Smooth muscle cell (in vitro differentiated cells): ENCODE data around the gene GLI2. TPM values are rescaled to one million over a fixed set of nuclear protein-coding genes. Genes with fewer than 3 reads are reported as not detected.

Source experiments
- DNase-seq: peaks from one replicate; lab custom pipeline; 2025; ENCODE audit not compliant: unreplicated experiment; lab: John Stamatoyannopoulos, UW
- H2AFZ ChIP-seq: fragments of 200-600 bp; sonication (generic); 2 replicates; pipeline ENCODE4 v1.6.0; 2016; ENCODE audit warnings: antibody characterized with exemption, low read depth, mild to moderate bottlenecking
- H3F3A ChIP-seq: fragments of 200-600 bp; sonication (generic); 2 replicates; pipeline ENCODE4 v1.6.0; 2017; ENCODE audit warnings: antibody characterized with exemption, low read depth
- H3K27ac ChIP-seq: fragments of 200-600 bp; sonication (generic); 2 replicates; pipeline ENCODE4 v1.5.1; 2016; ENCODE audit warnings: low read depth, mild to moderate bottlenecking
- H3K27me3 ChIP-seq: fragments of 200-600 bp; sonication (generic); 2 replicates; pipeline ENCODE4 v1.6.1; 2016; ENCODE audit warnings: low read depth, mild to moderate bottlenecking
- H3K36me3 ChIP-seq: fragments of 200-600 bp; sonication (generic); 2 replicates; pipeline ENCODE4 v1.5.1; 2016; ENCODE audit warnings: low read depth
- H3K4me1 ChIP-seq: fragments of 200-600 bp; sonication (generic); 2 replicates; pipeline ENCODE4 v1.5.1; 2016; ENCODE audit warnings: low read depth
- H3K4me2 ChIP-seq: fragments of 200-600 bp; sonication (generic); 2 replicates; pipeline ENCODE4 v1.6.0; 2016; ENCODE audit warnings: mild to moderate bottlenecking
- H3K4me3 ChIP-seq: fragments of 200-600 bp; sonication (generic); 2 replicates; pipeline ENCODE4 v1.5.1; 2016; ENCODE audit warnings: mild to moderate bottlenecking
- H3K79me2 ChIP-seq: fragments of 200-600 bp; sonication (generic); 2 replicates; pipeline ENCODE4 v1.6.0; 2016; ENCODE audit warnings: low read depth, mild to moderate bottlenecking
- H3K9ac ChIP-seq: fragments of 200-600 bp; sonication (generic); 2 replicates; pipeline ENCODE4 v1.6.0; 2016; ENCODE audit warnings: low read depth
- H3K9me3 ChIP-seq: fragments of 200-600 bp; sonication (generic); replicated peaks from 2 replicates; pipeline ENCODE4 v1.5.1; 2016; ENCODE audit warnings: low read depth
- H4K20me1 ChIP-seq: fragments of 200-600 bp; sonication (generic); 2 replicates; pipeline ENCODE4 v1.6.0; 2016; ENCODE audit warnings: low read depth
- WGBS: methylation state at CpG from one replicate; pipeline ENCODE4 v1.1.7; 2016; ENCODE audit warnings: low lambda C conversion rate; 5-methylcytosine and 5-hydroxymethylcytosine counted together
- polyA plus RNA-seq: library from polyadenylated mRNA; unstranded; fragments of >200 nt; fragmentation: Nextera tagmentation; extraction: Ambion mirVana; gene quantifications from 2 replicates; pipeline ENCODE4 v1.2.1, GENCODE V29; 2016
- total RNA-seq: library from RNA; depleted of rRNA; stranded (reverse); fragments of >200 nt; gene quantifications from 2 replicates; pipeline ENCODE4 v1.2.3, GENCODE V29; 2014
- TF ChIP-seq, protein P1 (sequence below): fragments of 200-600 bp; sonication (generic); IDR thresholded peaks from 2 replicates; pipeline ENCODE4 v1.5.1; 2017; ENCODE audit warnings: borderline replicate concordance, mild to moderate bottlenecking, antibody characterized with exemption; ENCODE audit not compliant: insufficient read depth, poor library complexity, severe bottlenecking

The GLI2 gene
- total and polyA plus RNA-seq, 2 experiments from 2014 or later, result 9.4 to 10.6 TPM

DNA sequence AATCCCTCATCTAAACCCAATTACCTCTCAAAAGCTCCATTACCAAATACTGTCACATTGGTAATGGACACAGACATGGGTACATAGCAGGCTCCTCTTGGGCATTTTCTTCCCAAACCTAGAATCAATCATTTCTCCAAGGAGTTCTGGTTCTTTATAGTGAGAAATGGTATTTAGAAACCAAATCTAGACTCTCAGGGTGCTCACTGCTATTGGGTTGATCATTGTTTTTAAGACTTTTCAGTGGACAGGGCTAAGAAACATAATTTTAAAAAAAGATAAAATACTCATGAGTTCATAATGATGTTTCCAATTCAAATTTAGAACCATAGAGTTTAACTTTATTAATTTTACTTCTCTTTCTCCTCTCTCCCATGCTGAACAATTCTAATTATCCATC lies 9.4 kb upstream of the GLI2 start:
- Histone ChIP-seq H3K79me2 (no peaks in the 10 kb centered on the region), H3K4me2 (no peak overlapping the region), H3K4me3 (no peak overlapping the region), H4K20me1 (no peaks in the 10 kb centered on the region), H3K4me1 (peaks cover 16% of the 10 kb centered on the region), H3K36me3 (no peaks in the 10 kb centered on the region), H3F3A (peaks cover 3% of the 10 kb centered on the region), H2AFZ (no peak overlapping the region), H3K9me3 (no peaks in the 10 kb centered on the region), H3K27ac (no peak overlapping the region), H3K9ac (no peak overlapping the region), H3K27me3 (no peaks in the 10 kb centered on the region)
- no peak for DNase-seq
- TF ChIP-seq, protein P1, sequence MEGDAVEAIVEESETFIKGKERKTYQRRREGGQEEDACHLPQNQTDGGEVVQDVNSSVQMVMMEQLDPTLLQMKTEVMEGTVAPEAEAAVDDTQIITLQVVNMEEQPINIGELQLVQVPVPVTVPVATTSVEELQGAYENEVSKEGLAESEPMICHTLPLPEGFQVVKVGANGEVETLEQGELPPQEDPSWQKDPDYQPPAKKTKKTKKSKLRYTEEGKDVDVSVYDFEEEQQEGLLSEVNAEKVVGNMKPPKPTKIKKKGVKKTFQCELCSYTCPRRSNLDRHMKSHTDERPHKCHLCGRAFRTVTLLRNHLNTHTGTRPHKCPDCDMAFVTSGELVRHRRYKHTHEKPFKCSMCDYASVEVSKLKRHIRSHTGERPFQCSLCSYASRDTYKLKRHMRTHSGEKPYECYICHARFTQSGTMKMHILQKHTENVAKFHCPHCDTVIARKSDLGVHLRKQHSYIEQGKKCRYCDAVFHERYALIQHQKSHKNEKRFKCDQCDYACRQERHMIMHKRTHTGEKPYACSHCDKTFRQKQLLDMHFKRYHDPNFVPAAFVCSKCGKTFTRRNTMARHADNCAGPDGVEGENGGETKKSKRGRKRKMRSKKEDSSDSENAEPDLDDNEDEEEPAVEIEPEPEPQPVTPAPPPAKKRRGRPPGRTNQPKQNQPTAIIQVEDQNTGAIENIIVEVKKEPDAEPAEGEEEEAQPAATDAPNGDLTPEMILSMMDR, result no peak

DNA sequence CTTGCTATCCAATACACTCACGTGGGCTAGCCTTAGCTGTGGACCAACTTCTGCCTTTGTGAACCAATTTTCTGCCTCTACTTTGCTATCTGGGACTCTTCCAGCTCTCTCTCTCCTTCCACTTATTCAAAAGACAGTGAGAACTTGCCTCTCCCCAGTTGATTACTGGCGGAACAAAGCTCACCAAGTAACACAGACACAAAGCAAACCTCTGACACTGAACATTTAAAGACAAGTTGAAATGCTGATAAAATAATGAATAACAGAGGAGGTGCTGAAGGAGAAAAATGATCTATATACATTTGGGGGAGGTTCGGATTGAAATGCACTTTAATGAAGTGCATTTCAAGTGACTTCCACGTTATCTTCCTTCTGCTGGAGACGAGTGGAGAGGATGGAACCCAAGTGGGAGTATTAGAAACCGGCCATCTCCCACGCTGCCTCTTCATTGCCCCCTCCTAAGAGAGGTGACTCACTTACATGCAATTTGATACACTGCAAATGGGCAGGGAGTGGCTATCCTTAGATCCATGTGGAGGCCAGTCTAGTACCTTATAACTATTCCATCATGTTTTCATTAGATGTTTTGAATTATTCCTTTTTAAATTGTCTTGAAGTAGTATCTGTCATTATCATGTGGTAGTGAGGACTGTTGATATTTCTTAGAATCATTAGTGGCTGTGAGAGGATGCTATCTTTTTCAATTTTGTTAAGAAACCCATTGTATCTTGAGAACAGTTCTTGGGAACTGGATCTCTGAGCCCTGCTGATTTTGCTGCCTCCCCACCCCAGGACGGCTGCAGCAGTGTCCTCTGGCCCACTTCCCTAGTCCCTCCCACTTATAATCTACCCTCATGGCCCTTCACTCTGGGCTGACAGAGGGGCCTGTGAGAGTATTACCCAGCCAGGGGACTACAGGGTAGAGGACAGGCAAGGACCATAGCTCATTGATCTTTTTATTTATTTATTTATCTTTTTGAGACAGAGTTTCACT lies 6.0 kb upstream of the GLI2 start:
- no peak for DNase-seq
- TF ChIP-seq, protein P1, result no peak
- no peaks in the 10 kb centered on the region for H3K79me2 ChIP-seq
- H3K4me1 ChIP-seq, result peaks cover 6% of the 10 kb centered on the region
- H4K20me1 ChIP-seq, result no peaks in the 10 kb centered on the region
- H3K27me3 ChIP-seq, result no peaks in the 10 kb centered on the region
- peak overlapping the region; percentile 32 for H3K27ac ChIP-seq
- H3K36me3 ChIP-seq, result no peaks in the 10 kb centered on the region
- H3F3A ChIP-seq, result no peaks in the 10 kb centered on the region
- no peaks in the 10 kb centered on the region for H3K9me3 ChIP-seq
- 29% methylated on average over 8 of the region's 8 CpGs for WGBS
- peak overlapping the region; percentile 30 for H3K4me2 ChIP-seq
- no peak overlapping the region for H3K9ac ChIP-seq
- H3K4me3 ChIP-seq, result no peak overlapping the region
- no peak overlapping the region for H2AFZ ChIP-seq

DNA sequence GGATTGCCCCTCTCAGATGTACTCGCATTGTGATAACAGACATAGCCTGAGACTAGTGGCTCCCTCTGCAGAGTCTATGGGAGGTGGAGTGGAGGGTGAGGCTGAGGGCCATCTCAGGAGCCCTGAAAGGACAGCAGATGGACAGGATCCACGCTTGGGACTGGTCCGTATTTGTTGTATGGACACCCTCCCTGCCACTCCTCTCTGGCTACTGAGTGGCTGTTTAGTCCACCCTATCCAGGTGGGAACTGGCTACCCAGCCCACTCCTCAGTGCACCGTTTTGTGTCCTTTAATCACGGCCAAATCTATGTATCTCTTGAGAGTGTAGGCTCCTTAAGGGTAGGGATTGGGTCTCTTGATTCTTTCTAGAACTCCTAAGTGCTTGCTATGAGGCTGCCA lies 4.5 kb upstream of the GLI2 start:
- 97% methylated on average over 5 of the region's 5 CpGs for WGBS
- TF ChIP-seq, protein P1, result no peak
- no peak overlapping the region for H3K4me2 ChIP-seq
- H4K20me1 ChIP-seq, result no peaks in the 10 kb centered on the region
- H3F3A ChIP-seq, result peaks cover 5% of the 10 kb centered on the region
- no peak overlapping the region for H3K27ac ChIP-seq
- no peak overlapping the region for H3K4me3 ChIP-seq
- no peak overlapping the region for H2AFZ ChIP-seq
- H3K27me3 ChIP-seq, result no peaks in the 10 kb centered on the region
- H3K36me3 ChIP-seq, result no peaks in the 10 kb centered on the region
- H3K9ac ChIP-seq, result no peak overlapping the region
- no peak for DNase-seq
- H3K4me1 ChIP-seq, result peaks cover 8% of the 10 kb centered on the region
- H3K9me3 ChIP-seq, result no peaks in the 10 kb centered on the region
- no peaks in the 10 kb centered on the region for H3K79me2 ChIP-seq
